Occipital lobe (tissue), 2 donors: Measurements from ENCODE around the gene IRF2BPL. TPM values are rescaled to one million over a fixed set of nuclear protein-coding genes. Genes with fewer than 3 reads are reported as not detected.
A peak's percentile ranks its signal among the peaks of the same experiment; 100 is the strongest.

Experiments used
- DNase-seq: peaks from one replicate; lab custom pipeline; 2025; lab: John Stamatoyannopoulos, UW
- total RNA-seq: library from RNA; depleted of rRNA; stranded (reverse); fragments of >200 nt; gene quantifications from one replicate; pipeline ENCODE4 v1.2.3, GENCODE V29; 2014

Gene IRF2BPL
- total RNA-seq, 1 donor from 2014 or later = 72.7 TPM

- DNase-seq = no peak
Measured at GRCh38 chr14:76993752-76994151, 34.8 kb downstream of the IRF2BPL start.

GRCh38 chr14:76990084-76990483, 38.4 kb downstream of the IRF2BPL start:
- no peak for DNase-seq

GRCh38 chr14:76987956-76988520, 40.5 kb downstream of the IRF2BPL start:
- no peak for DNase-seq

GRCh38 chr14:76986231-76986565, 42.3 kb downstream of the IRF2BPL start:
- no peak for DNase-seq

- no peak for DNase-seq
Measured at GRCh38 chr14:76985540-76986230, 42.8 kb downstream of the IRF2BPL start.

- no peak for DNase-seq
Measured at GRCh38 chr14:76984787-76985375, 43.6 kb downstream of the IRF2BPL start.

- no peak for DNase-seq
Measured at GRCh38 chr14:76984297-76984696, 44.2 kb downstream of the IRF2BPL start.

GRCh38 chr14:76981670-76982069, 46.8 kb downstream of the IRF2BPL start:
- no peak for DNase-seq

GRCh38 chr14:76977793-76978720, 50.5 kb downstream of the IRF2BPL start:
- DNase-seq = peak; percentile 17

- no peak for DNase-seq
Measured at GRCh38 chr14:76976240-76977005, 52.1 kb downstream of the IRF2BPL start.

GRCh38 chr14:76975812-76976211, 52.7 kb downstream of the IRF2BPL start:
- no peak for DNase-seq

- no peak for DNase-seq
Measured at GRCh38 chr14:76975051-76975450, 53.5 kb downstream of the IRF2BPL start.

Other genes starting within 250 kb of the IRF2BPL start
- gene ANGEL1, start 215.8 kb downstream of the IRF2BPL start, total RNA-seq = 10.3 TPM
- not detected for gene LRRC74A, start 202.3 kb downstream of the IRF2BPL start, total RNA-seq
- gene CIPC, start 69.5 kb upstream of the IRF2BPL start, total RNA-seq = 44.5 TPM
- gene ZDHHC22, start 113.1 kb upstream of the IRF2BPL start, total RNA-seq = 12.0 TPM
- 10.8 TPM for gene TMEM63C, start 153.1 kb upstream of the IRF2BPL start, total RNA-seq
- gene NGB, start 242.5 kb upstream of the IRF2BPL start, total RNA-seq = 4.1 TPM